ENCODE data around the gene SDF4. TPM values are rescaled to one million over a fixed set of nuclear protein-coding genes. Genes with fewer than 3 reads are reported as not detected.

SDF4 gene
- total and polyA plus RNA-seq, 2 of the 13 experiments (the other 11 are each of a cell fraction or from before 2014, with no cell fraction given) = 80.8 to 107 TPM

DNA sequence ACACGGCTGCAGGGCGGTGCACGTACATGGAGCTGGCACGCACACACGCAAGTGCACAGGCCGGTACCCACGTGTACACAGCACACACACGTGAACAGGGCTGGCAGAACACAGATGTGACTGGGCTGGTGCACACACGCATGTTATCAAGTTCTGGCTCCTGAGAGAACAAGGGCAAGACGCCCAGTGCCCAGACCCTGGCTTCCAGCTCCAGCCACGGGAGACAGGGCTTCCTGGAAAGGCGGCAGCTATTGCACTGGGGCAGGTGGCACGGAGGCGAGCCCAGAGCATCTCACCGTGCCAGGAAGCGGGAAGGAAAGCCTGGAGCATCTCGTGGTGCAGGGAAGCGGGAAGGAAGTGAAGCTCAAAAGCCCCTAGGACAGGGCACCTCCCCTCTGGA, 5.9 kb downstream of the SDF4 start:
- POLR2A ChIA-PET = no interaction called here
- H2AFZ ChIP-seq (ENCODE audit: low read length) = no peak overlapping the region
- TF ChIP-seq ZNF251 (CRISPR knock-in tag; IDR thresholded peaks at IDR 0.05) (no peak), RBFOX2 (IDR thresholded peaks at IDR 0.05; ENCODE audit: low read depth, low read length) (0 out of 2 replicates have a peak, but pooled peaks have one; percentile 25), SP5 (CRISPR knock-in tag; IDR thresholded peaks at IDR 0.05; ENCODE audit: borderline replicate concordance, low read depth) (no peak)
- TF ChIP-seq, protein P1, sequence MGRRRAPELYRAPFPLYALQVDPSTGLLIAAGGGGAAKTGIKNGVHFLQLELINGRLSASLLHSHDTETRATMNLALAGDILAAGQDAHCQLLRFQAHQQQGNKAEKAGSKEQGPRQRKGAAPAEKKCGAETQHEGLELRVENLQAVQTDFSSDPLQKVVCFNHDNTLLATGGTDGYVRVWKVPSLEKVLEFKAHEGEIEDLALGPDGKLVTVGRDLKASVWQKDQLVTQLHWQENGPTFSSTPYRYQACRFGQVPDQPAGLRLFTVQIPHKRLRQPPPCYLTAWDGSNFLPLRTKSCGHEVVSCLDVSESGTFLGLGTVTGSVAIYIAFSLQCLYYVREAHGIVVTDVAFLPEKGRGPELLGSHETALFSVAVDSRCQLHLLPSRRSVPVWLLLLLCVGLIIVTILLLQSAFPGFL (CRISPR knock-in tag; IDR thresholded peaks at IDR 0.05) = no peak
- H3K4me3 ChIP-seq (replicated peaks in 1 of 3; ENCODE audit: insufficient read depth in 1 of 3, low read depth in 2 of 3, low read length in 3 of 3) = no peak overlapping the region
- H4K20me1 ChIP-seq (ENCODE audit: insufficient read depth, low read length) = 0 out of 2 replicates have a peak, but pooled peaks cover 7% of the 10 kb centered on the region
- FAIRE-seq (no peak), DNase-seq (ENCODE audit: low spot score) (no peak), ATAC-seq (no peak)
- BruUV-seq (replicated peaks) = no TSS peak
- no peaks in the 10 kb centered on the region for H3K27me3 ChIP-seq (ENCODE audit: control insufficient read depth in 1 of 2, insufficient read depth in 2 of 2, low read length in 2 of 2)
- H3K27ac ChIP-seq (ENCODE audit: extremely low read length, insufficient read depth, low read length) = no peak overlapping the region
- in situ Hi-C loops (cut with HindIII; ENCODE audit: extremely low pct_ligation_motif_present, low pct_unique_long_range_greater_than_20kb) = no loop called here
- CTCF ChIA-PET (ENCODE audit: low intra/inter-chr PET ratio, low total read pairs) = no interaction called here
- H3K9ac ChIP-seq (ENCODE audit: insufficient read depth, low read depth, low read length) = no peak overlapping the region
- peaks cover 15% of the 10 kb centered on the region for H3K4me1 ChIP-seq (ENCODE audit: insufficient read depth, low read length)
- H3K9me3 ChIP-seq (ENCODE audit: low read length) = no peaks in the 10 kb centered on the region
- peaks cover 43% of the 10 kb centered on the region for H3K79me2 ChIP-seq (ENCODE audit: insufficient read depth, low read length)
- intact Hi-C loops (cut with micrococcal nuclease; ENCODE audit: unreplicated experiment) = no loop called here
- no peak overlapping the region for H3K4me2 ChIP-seq (ENCODE audit: low read depth, low read length)
- 97% methylated on average over 16 of the region's 18 CpGs for WGBS (ENCODE audit: low lambda C conversion rate)
- H3K36me3 ChIP-seq (replicated peaks in 1 of 2; ENCODE audit: control insufficient read depth in 1 of 2, insufficient read depth in 2 of 2, low read length in 2 of 2) = peaks cover 31 to 67% of the 10 kb centered on the region in 2 experiments

DNA sequence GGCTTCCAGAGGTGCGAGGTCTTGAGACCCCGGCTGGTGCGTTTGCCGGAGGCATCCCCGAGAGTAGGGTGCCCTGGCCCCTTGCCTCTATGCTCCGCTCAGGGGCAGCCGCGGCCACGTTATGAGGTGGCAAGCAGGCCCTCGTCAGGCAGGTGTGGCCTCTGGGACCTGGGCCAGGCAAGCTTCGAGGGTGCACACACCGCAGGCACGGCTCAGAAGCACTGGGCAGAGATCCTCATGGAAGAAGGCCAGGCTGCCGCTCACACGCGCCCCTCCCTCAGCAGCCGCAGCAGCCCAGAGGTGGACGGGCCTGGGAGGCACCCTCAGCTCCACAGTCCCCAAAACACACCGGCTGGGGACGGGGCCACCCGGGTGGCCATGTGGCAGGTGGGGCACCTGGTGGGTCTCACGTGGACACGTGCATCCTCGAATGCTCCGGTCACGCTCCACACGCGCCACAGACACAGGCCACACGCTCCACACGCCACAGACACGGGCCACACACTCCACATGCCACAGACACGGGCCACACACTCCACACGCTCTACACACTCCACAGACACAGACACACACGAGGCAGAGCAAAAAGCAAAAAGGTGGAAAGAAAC, 6.5 kb downstream of the SDF4 start:
- no peaks in the 10 kb centered on the region for H3K9me3 ChIP-seq (ENCODE audit: low read length)
- ATAC-seq (no peak), DNase-seq (ENCODE audit: low spot score) (no peak), FAIRE-seq (no peak)
- H3K4me1 ChIP-seq (ENCODE audit: insufficient read depth, low read length) = peaks cover 11% of the 10 kb centered on the region
- no peak overlapping the region for H3K4me2 ChIP-seq (ENCODE audit: low read depth, low read length)
- intact Hi-C loops (cut with micrococcal nuclease; ENCODE audit: unreplicated experiment) (no loop called here), in situ Hi-C loops (cut with HindIII; ENCODE audit: extremely low pct_ligation_motif_present, low pct_unique_long_range_greater_than_20kb) (no loop called here)
- no peak overlapping the region for H3K9ac ChIP-seq (ENCODE audit: insufficient read depth, low read depth, low read length)
- peaks cover 38% of the 10 kb centered on the region for H3K79me2 ChIP-seq (ENCODE audit: insufficient read depth, low read length)
- BruUV-seq (replicated peaks) = no TSS peak
- ChIA-PET CTCF (ENCODE audit: low intra/inter-chr PET ratio, low total read pairs) (no interaction called here), POLR2A (no interaction called here)
- peaks cover 34 to 72% of the 10 kb centered on the region in 2 experiments for H3K36me3 ChIP-seq (replicated peaks in 1 of 2; ENCODE audit: control insufficient read depth in 1 of 2, insufficient read depth in 2 of 2, low read length in 2 of 2)
- 0 out of 2 replicates have a peak, but pooled peaks cover 7% of the 10 kb centered on the region for H4K20me1 ChIP-seq (ENCODE audit: insufficient read depth, low read length)
- TF ChIP-seq RBFOX2 (IDR thresholded peaks at IDR 0.05; ENCODE audit: low read depth, low read length) = peak; percentile 68; the same call in 1 of the 2 replicates
- peak; percentile 83 for TF ChIP-seq AGO2 (optimal IDR thresholded peaks at IDR 0.05; ENCODE audit: low read depth, low read length)
- TF ChIP-seq, protein P2, sequence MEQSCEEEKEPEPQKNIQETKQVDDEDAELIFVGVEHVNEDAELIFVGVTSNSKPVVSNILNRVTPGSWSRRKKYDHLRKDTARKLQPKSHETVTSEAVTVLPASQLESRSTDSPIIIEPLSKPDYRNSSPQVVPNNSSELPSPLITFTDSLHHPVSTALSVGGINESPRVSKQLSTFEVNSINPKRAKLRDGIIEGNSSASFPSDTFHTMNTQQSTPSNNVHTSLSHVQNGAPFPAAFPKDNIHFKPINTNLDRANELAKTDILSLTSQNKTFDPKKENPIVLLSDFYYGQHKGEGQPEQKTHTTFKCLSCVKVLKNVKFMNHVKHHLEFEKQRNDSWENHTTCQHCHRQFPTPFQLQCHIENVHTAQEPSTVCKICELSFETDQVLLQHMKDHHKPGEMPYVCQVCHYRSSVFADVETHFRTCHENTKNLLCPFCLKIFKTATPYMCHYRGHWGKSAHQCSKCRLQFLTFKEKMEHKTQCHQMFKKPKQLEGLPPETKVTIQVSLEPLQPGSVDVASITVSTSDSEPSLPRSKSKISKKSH (CRISPR knock-in tag; IDR thresholded peaks at IDR 0.05; ENCODE audit: borderline replicate concordance) = 0 out of 2 replicates have a peak, but pooled peaks have one; percentile 17
- no peak for TF ChIP-seq THYN1 (CRISPR knock-in tag; IDR thresholded peaks at IDR 0.05; ENCODE audit: borderline replicate concordance, low read depth)
- TF ChIP-seq KLF16 (CRISPR knock-in tag; IDR thresholded peaks at IDR 0.05) = no peak
- H3K27me3 ChIP-seq (ENCODE audit: control insufficient read depth in 1 of 2, insufficient read depth in 2 of 2, low read length in 2 of 2) = no peaks in the 10 kb centered on the region
- WGBS (ENCODE audit: low lambda C conversion rate) = 98% methylated on average over 12 of the region's 34 CpGs
- H3K27ac ChIP-seq (ENCODE audit: extremely low read length, insufficient read depth, low read length) = no peak overlapping the region
- H2AFZ ChIP-seq (ENCODE audit: low read length) = no peak overlapping the region
- H3K4me3 ChIP-seq (replicated peaks in 1 of 3; ENCODE audit: insufficient read depth in 1 of 3, low read depth in 2 of 3, low read length in 3 of 3) = no peak overlapping the region
